Measurements from ENCODE around the gene TMEM132C.

The TMEM132C gene

DNA sequence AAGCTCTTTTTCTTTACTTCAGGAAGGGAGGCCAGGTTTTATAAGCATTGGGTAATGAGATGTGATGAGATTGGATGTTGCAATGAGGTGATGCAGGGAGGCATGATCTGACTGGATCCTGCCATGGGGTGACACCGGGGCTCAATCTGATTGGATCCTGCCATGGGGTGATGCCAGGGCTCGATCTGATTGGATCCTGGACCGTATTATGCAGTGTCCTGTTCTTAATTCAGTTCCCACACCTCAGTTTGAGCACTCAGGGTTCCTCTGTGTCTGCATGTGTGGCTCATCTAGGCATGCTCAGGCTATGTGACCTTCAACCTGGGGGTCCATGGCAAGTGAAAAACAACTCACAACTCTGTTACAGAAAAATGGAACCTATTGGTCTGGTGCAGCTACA is 390.4 kb downstream of the TMEM132C start:
- no peak for DNase-seq
- H3K23ac ChIP-seq (ENCODE audit: low read length in 2 of 2), result no peak overlapping the region
- H3K27me3 ChIP-seq (ENCODE audit: control insufficient read depth in 1 of 2, insufficient read depth in 1 of 2, low read length in 2 of 2), result no peaks in the 10 kb centered on the region
- H2BK120ac ChIP-seq (ENCODE audit: low read depth, low read length), result no peak overlapping the region
- no peak overlapping the region for H3K27ac ChIP-seq (ENCODE audit: low read length, poor library complexity, severe bottlenecking)
- H3K9me3 ChIP-seq (ENCODE audit: control insufficient read depth, low read length), result peaks cover 7% of the 10 kb centered on the region
- H3K79me1 ChIP-seq (replicated peaks; ENCODE audit: low read length, poor library complexity, severe bottlenecking), result no peaks in the 10 kb centered on the region
- H3K14ac ChIP-seq (ENCODE audit: low read length in 2 of 2), result no peak overlapping the region
- H3K4me2 ChIP-seq (ENCODE audit: low read length, poor library complexity, severe bottlenecking), result no peak overlapping the region
- H2BK12ac ChIP-seq (ENCODE audit: low read length in 2 of 2), result no peak overlapping the region
- H3K4me1 ChIP-seq (ENCODE audit: control insufficient read depth, insufficient read depth, low read depth, low read length), result peaks cover 4% of the 10 kb centered on the region
- no peak overlapping the region for H3K4me3 ChIP-seq (ENCODE audit: insufficient read depth in 1 of 2, low read depth in 1 of 2, low read length in 2 of 2)
- WGBS, result 41% methylated on average over 3 of the region's 3 CpGs
- H2BK5ac ChIP-seq (ENCODE audit: low read depth, low read length, poor library complexity, severe bottlenecking), result no peak overlapping the region
- H3K18ac ChIP-seq (ENCODE audit: low read depth in 1 of 2, low read length in 2 of 2), result no peak overlapping the region
- no peak overlapping the region for H3K9ac ChIP-seq (ENCODE audit: low read length)
- no peak overlapping the region for H4K91ac ChIP-seq (ENCODE audit: low read length)
- no peak overlapping the region for H2BK15ac ChIP-seq (ENCODE audit: low read depth, poor library complexity, severe bottlenecking)
- no peak overlapping the region for H4K8ac ChIP-seq (ENCODE audit: low read length)
- H3K36me3 ChIP-seq (ENCODE audit: control insufficient read depth in 1 of 2, insufficient read depth in 2 of 2, low read depth in 1 of 2, low read length in 2 of 2), result no peaks in the 10 kb centered on the region
- H2AK5ac ChIP-seq (ENCODE audit: low read length, severe bottlenecking), result no peak overlapping the region
- no peak overlapping the region for H2AFZ ChIP-seq (ENCODE audit: low read depth, low read length)
- no peak overlapping the region for H3K4ac ChIP-seq (ENCODE audit: low read depth in 1 of 2, low read length in 2 of 2)

DNA sequence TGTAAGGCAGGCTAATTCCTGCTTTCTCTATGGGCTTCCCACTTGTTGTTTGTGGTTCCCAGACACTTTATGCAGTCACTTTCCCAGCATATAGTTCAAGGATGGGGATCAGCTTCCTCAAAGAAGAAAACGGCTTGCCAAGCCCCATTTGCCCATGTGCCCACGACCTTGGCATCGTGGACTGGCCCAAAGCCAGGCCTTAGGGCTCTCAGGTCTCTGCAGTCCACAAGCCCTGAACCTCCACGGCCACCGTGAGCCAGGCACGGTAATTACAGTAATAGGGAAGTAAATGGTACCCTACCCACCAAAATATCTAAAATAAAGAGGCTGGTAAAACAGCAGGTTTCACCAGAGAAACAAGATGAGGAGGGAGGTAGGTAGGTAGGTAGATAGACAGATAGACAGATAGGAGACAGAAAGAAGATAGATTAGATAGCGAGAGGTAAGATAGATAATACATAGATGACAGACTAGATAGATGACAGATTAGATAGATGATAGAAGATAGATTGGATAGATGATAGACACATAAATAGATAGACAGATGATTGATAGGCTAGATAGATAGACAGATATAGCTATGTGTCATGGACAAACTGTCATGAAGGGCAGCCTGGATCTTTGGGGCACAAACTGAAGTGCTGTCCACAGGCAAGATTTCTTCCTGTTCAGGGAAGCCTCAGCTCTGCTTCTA is 393.7 kb downstream of the TMEM132C start:
- H2BK5ac ChIP-seq (ENCODE audit: low read depth, low read length, poor library complexity, severe bottlenecking), result no peak overlapping the region
- no peak overlapping the region for H3K4me3 ChIP-seq (ENCODE audit: insufficient read depth in 1 of 2, low read depth in 1 of 2, low read length in 2 of 2)
- peaks cover 5% of the 10 kb centered on the region for H3K4me1 ChIP-seq (ENCODE audit: control insufficient read depth, insufficient read depth, low read depth, low read length)
- H3K18ac ChIP-seq (ENCODE audit: low read depth in 1 of 2, low read length in 2 of 2), result no peak overlapping the region
- H3K14ac ChIP-seq (ENCODE audit: low read length in 2 of 2), result no peak overlapping the region
- DNase-seq, result no peak
- H3K36me3 ChIP-seq (ENCODE audit: control insufficient read depth in 1 of 2, insufficient read depth in 2 of 2, low read depth in 1 of 2, low read length in 2 of 2), result no peaks in the 10 kb centered on the region
- H2AK5ac ChIP-seq (ENCODE audit: low read length, severe bottlenecking), result peak overlapping the region; percentile 77
- H3K4ac ChIP-seq (ENCODE audit: low read depth in 1 of 2, low read length in 2 of 2), result no peak overlapping the region
- no peak overlapping the region for H3K27ac ChIP-seq (ENCODE audit: low read length, poor library complexity, severe bottlenecking)
- WGBS, result 51% methylated on average over 4 of the region's 7 CpGs
- H2BK120ac ChIP-seq (ENCODE audit: low read depth, low read length), result no peak overlapping the region
- H3K9me3 ChIP-seq (ENCODE audit: control insufficient read depth, low read length), result peaks cover 6% of the 10 kb centered on the region
- H4K91ac ChIP-seq (ENCODE audit: low read length), result no peak overlapping the region
- no peak overlapping the region for H3K9ac ChIP-seq (ENCODE audit: low read length)
- no peaks in the 10 kb centered on the region for H3K79me1 ChIP-seq (replicated peaks; ENCODE audit: low read length, poor library complexity, severe bottlenecking)
- H2BK15ac ChIP-seq (ENCODE audit: low read depth, poor library complexity, severe bottlenecking), result no peak overlapping the region
- H3K27me3 ChIP-seq (ENCODE audit: control insufficient read depth in 1 of 2, insufficient read depth in 1 of 2, low read length in 2 of 2), result no peaks in the 10 kb centered on the region
- H3K4me2 ChIP-seq (ENCODE audit: low read length, poor library complexity, severe bottlenecking), result no peak overlapping the region
- no peak overlapping the region for H4K8ac ChIP-seq (ENCODE audit: low read length)
- H2BK12ac ChIP-seq (ENCODE audit: low read length in 2 of 2), result no peak overlapping the region
- H2AFZ ChIP-seq (ENCODE audit: low read depth, low read length), result no peak overlapping the region
- no peak overlapping the region for H3K23ac ChIP-seq (ENCODE audit: low read length in 2 of 2)

DNA sequence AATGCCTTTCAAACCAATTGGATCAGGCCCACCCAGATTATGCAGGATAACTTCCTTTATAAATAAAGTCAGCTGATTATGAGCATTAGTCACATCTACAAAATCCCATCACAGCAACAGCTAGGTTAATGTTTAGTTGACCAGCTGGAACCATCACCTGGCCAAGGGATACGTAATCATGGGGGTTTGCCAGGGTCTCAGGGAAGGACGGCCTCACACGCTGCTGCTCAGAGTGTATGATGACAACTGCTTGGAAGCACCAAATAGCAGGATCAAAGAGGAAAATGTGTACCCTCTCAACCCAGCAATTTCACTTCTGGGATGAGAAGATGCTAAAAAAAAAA is 394.2 kb downstream of the TMEM132C start:
- H3K14ac ChIP-seq (ENCODE audit: low read length in 2 of 2), result no peak overlapping the region
- H2BK5ac ChIP-seq (ENCODE audit: low read depth, low read length, poor library complexity, severe bottlenecking), result no peak overlapping the region
- H3K27ac ChIP-seq (ENCODE audit: low read length, poor library complexity, severe bottlenecking), result no peak overlapping the region
- no peaks in the 10 kb centered on the region for H3K36me3 ChIP-seq (ENCODE audit: control insufficient read depth in 1 of 2, insufficient read depth in 2 of 2, low read depth in 1 of 2, low read length in 2 of 2)
- H3K4ac ChIP-seq (ENCODE audit: low read depth in 1 of 2, low read length in 2 of 2), result no peak overlapping the region
- H3K79me1 ChIP-seq (replicated peaks; ENCODE audit: low read length, poor library complexity, severe bottlenecking), result no peaks in the 10 kb centered on the region
- H2BK15ac ChIP-seq (ENCODE audit: low read depth, poor library complexity, severe bottlenecking), result no peak overlapping the region
- H2AFZ ChIP-seq (ENCODE audit: low read depth, low read length), result no peak overlapping the region
- no peaks in the 10 kb centered on the region for H3K27me3 ChIP-seq (ENCODE audit: control insufficient read depth in 1 of 2, insufficient read depth in 1 of 2, low read length in 2 of 2)
- no peak overlapping the region for H3K4me2 ChIP-seq (ENCODE audit: low read length, poor library complexity, severe bottlenecking)
- DNase-seq, result no peak
- peaks cover 5% of the 10 kb centered on the region for H3K4me1 ChIP-seq (ENCODE audit: control insufficient read depth, insufficient read depth, low read depth, low read length)
- no peak overlapping the region for H3K23ac ChIP-seq (ENCODE audit: low read length in 2 of 2)
- H4K8ac ChIP-seq (ENCODE audit: low read length), result no peak overlapping the region
- no peak overlapping the region for H4K91ac ChIP-seq (ENCODE audit: low read length)
- H2BK120ac ChIP-seq (ENCODE audit: low read depth, low read length), result no peak overlapping the region
- H3K4me3 ChIP-seq (ENCODE audit: insufficient read depth in 1 of 2, low read depth in 1 of 2, low read length in 2 of 2), result no peak overlapping the region
- H2BK12ac ChIP-seq (ENCODE audit: low read length in 2 of 2), result no peak overlapping the region
- WGBS, result 73% methylated on average over 1 of the region's 3 CpGs
- no peak overlapping the region for H3K18ac ChIP-seq (ENCODE audit: low read depth in 1 of 2, low read length in 2 of 2)
- H3K9ac ChIP-seq (ENCODE audit: low read length), result no peak overlapping the region
- H2AK5ac ChIP-seq (ENCODE audit: low read length, severe bottlenecking), result no peak overlapping the region
- peaks cover 12% of the 10 kb centered on the region for H3K9me3 ChIP-seq (ENCODE audit: control insufficient read depth, low read length)

DNA sequence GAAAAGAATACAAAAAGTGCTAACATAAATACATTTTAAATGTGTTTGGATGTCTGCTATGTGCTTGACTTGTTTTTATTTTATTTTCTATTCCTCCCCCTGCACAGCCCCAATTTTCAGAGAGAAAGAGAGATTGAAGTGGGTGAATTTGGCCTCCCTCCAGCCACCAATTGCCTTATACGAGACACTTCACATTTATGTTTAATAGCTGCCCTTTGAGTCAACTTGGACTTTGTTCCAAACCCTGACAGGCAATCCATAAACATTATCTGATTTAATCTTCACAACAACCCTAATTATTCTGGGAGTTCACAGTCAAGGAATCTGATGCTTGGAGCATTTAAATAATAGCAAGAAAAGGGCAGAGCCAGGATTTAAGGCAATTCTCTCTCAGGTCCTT is 395.1 kb downstream of the TMEM132C start:
- Histone ChIP-seq H3K9ac (ENCODE audit: low read length) (no peak overlapping the region), H4K91ac (ENCODE audit: low read length) (no peak overlapping the region), H4K8ac (ENCODE audit: low read length) (no peak overlapping the region), H2BK120ac (ENCODE audit: low read depth, low read length) (no peak overlapping the region), H3K4me3 (ENCODE audit: insufficient read depth in 1 of 2, low read depth in 1 of 2, low read length in 2 of 2) (no peak overlapping the region), H3K9me3 (ENCODE audit: control insufficient read depth, low read length) (peaks cover 15% of the 10 kb centered on the region), H3K27me3 (ENCODE audit: control insufficient read depth in 1 of 2, insufficient read depth in 1 of 2, low read length in 2 of 2) (no peaks in the 10 kb centered on the region), H2AK5ac (ENCODE audit: low read length, severe bottlenecking) (peak overlapping the region; percentile 42), H3K23ac (ENCODE audit: low read length in 2 of 2) (no peak overlapping the region), H3K14ac (ENCODE audit: low read length in 2 of 2) (no peak overlapping the region), H3K4me2 (ENCODE audit: low read length, poor library complexity, severe bottlenecking) (no peak overlapping the region), H2AFZ (ENCODE audit: low read depth, low read length) (no peak overlapping the region), H3K4me1 (ENCODE audit: control insufficient read depth, insufficient read depth, low read depth, low read length) (peaks cover 5% of the 10 kb centered on the region), H3K36me3 (ENCODE audit: control insufficient read depth in 1 of 2, insufficient read depth in 2 of 2, low read depth in 1 of 2, low read length in 2 of 2) (no peaks in the 10 kb centered on the region), H2BK15ac (ENCODE audit: low read depth, poor library complexity, severe bottlenecking) (no peak overlapping the region), H2BK12ac (ENCODE audit: low read length in 2 of 2) (no peak overlapping the region), H3K27ac (ENCODE audit: low read length, poor library complexity, severe bottlenecking) (no peak overlapping the region), H3K79me1 (replicated peaks; ENCODE audit: low read length, poor library complexity, severe bottlenecking) (no peaks in the 10 kb centered on the region), H3K18ac (ENCODE audit: low read depth in 1 of 2, low read length in 2 of 2) (no peak overlapping the region), H2BK5ac (ENCODE audit: low read depth, low read length, poor library complexity, severe bottlenecking) (no peak overlapping the region), H3K4ac (ENCODE audit: low read depth in 1 of 2, low read length in 2 of 2) (no peak overlapping the region)
- no peak for DNase-seq
- WGBS, result 54% methylated on average over 1 of the region's 1 CpG
